SK-MEL-5 (cell line): ENCODE data around the gene TOP2A. TPM values are rescaled to one million over a fixed set of nuclear protein-coding genes. Genes with fewer than 3 reads are reported as not detected.

Source experiments
- DNase-seq: peaks from one replicate; pipeline ENCODE4 v3.0.0-alpha.2; 2016; ENCODE audit warnings: low read depth, low spot score
- in situ Hi-C: cut with HindIII; loops from 2 replicates; pipeline ENCODE4 v1.10.0; 2016; ENCODE audit warnings: low sequenced_read_pairs, high pct_unique_total_duplicates, low pct_unique_long_range_greater_than_20kb
- total RNA-seq: library from RNA; depleted of rRNA; stranded (reverse); fragments of >200 nt; shearing (Covaris generic); gene quantifications from 2 replicates; pipeline ENCODE4 v1.2.3, GENCODE V29; 2014

TOP2A gene
- total RNA-seq, 1 experiment from 2014 or later = 114 TPM

DNA sequence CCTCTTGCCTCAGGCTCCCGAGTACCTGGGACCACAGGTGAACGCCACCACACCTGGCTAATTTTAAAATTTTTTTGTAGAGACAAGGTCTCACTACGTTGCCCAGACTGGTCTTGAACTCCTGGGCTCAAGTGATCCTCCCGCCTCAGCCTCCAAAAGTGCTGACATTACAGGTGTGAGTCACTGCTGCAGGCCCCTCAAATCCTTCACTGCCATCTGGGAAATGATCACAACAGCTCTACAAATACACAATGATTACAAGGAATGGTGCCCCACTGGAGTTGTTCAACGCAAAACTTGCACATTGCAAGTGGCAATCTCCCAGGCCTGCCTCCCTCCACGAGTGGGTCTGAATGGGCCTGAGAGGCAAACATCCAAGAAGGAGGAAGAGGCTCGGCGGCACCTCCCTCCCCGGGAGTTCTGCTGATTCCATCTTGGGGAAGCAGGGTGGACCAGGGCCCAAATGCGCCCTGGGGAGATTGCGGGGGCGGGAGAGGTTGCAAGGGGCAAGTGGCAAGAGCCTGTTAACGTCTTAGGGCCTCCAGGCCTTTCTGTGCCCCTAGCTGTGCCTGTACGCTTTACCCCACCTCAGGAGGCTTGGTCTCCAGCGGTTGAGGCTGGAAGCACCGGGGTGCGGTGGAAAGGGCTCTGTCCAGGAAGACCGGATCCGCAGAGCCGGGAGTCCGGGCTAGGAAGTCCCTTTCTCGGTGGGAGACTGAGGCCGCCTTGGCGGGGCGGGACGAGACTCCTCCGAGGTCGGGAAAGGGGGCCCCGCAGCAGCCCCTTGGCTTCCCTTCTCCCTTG, 24.9 kb upstream of the TOP2A start:
- in situ Hi-C loops = no loop called here
- DNase-seq = no peak

DNA sequence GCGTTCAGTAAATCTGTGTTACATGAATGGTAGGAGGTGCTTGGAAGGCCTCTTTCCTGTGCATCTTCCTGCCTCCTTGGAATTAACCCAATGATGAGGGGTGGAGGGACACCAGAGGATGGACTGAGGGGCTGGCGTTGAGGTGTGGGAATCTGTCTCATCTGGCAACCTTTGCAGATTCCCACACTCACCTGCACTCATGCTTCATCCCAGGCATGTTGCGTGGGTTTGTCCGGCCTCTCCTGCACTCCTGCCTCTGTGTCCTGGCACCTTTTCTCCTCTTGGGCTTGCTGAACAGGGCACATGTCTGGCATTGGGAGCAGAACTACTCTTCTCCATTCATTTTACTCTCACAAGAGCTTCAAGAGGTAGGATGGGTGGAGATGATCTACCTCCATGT, 22.5 kb upstream of the TOP2A start:
- no peak for DNase-seq
- in situ Hi-C loops = no loop called here

DNA sequence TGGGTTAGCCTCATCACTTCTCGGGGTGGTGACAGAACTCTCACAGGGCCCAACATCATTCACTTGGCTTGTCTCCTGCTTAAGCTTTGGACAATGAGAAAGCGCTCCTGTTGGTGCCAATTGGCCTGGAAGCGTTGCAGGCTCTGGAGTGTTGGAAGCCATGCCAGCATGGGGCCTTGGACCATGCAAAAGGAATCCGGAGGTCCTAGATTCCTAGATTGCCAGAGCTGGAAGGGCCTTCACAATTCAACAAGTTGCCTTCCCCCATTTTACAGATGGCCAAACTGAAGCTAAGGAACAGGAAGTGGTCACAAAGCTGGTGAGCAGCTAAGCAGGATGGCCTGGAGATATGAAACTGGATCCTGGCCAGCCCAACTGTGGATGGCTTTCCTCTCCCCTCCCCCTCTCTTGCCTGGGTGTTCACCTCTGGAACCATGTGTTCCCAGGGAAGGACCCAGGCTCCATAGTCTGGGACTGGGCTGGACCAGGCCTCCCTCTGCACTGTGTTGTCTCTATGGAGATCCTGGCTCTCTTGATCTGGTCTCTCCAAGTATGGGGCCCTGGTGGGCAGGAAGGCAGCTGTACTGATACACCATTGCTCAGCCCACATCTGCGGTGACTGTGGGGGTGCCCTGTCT, 19.5 kb upstream of the TOP2A start:
- in situ Hi-C loops = no loop called here
- peak; percentile 19 for DNase-seq

DNA sequence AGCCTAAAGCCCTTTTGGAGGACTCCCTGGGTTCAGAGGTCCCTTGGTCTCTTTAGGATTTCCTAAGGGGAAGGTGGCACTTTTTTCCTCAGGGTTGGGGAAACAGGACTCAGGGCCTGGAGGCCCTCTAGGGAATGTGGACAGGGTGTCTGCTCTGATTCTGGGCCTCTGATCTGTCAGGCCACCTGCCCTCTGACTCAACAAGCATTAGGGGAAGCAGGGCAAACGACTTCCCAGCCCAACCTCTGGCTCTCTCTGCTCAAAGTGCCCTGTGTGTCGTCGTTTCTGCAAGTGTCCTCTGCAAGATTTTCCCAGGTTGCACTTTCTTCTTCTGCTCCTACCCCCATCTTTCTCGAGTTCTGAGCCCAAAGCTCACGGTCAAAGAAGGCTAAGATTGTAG, 18.9 kb upstream of the TOP2A start:
- in situ Hi-C loops = no loop called here

DNA sequence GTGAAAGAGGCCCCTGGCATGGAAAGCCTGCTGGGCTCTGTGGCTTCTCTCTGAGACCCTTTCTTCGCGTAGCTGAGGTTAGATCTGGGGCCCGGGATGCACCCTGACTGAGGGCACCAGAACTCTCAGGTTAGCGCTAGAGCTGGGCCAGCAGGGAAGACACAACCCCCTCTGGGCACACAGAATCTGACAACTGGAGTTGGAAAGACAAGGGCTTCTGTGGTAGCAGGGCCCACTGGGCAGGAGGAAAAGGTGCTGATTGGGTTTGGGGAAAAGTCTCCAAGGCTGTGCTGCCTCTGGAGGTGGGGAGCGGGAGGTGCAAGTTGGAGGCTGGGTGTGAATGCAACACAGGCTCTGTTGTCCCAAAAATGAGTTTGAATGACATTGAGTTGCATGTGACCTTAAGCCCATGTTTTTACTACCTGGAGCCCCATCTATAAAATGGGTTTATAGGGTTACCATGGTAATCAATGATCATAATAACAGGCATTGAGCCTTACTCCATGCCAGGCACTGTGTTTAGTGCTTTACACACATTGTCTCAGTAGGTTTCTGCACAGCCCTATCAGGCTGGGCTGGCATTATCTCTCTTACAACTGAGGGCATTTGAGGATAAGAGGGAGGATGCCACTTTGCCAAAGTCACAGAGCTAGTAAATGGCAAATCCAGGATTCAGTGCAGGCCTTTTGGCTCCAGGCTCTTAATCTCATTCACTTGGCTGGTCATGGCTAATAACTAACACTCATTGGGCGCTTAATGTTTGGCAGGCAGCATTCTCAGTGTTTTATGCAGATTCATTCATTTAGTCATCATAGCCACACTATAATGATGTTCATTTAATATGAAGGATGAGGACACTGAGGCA, 16.1 kb upstream of the TOP2A start:
- DNase-seq = peak; percentile 76

More for the DNA sequence above, 18.9 kb upstream of the TOP2A start:
- no peak for DNase-seq

DNA sequence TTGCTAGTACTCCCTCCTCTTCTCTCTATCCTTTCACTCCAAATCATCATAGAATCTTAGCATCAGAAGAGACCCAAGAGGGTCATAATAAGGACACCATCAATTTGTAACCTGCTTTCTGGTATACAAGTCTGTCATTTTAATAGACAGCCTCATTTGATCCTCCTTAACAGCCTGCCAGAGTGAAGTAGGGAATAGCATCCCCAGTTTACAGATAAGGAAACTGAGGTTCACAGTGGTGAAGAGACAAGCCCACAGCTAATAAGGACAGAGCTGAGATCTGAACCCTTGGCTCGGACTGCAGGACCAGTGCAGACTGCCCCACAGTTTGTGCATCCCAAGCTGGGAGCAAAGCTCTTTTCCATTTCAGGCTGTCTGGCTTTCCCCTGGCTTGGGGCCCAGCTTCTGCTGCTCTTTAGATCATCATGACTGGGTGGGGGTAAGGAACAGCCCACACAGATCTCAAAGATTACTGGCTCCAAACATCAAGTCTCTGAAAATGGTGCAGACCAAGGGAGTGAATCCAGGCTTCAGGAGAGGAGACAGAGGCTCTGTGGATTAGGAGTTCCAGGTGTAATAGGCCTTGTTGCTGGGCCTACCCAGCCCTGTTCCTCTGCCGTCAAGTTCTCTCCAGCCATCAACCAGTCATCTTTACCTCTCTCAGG, 15.3 kb upstream of the TOP2A start:
- in situ Hi-C loops = no loop called here
- no peak for DNase-seq

More for the DNA sequence above, 16.1 kb upstream of the TOP2A start:
- in situ Hi-C loops = no loop called here

DNA sequence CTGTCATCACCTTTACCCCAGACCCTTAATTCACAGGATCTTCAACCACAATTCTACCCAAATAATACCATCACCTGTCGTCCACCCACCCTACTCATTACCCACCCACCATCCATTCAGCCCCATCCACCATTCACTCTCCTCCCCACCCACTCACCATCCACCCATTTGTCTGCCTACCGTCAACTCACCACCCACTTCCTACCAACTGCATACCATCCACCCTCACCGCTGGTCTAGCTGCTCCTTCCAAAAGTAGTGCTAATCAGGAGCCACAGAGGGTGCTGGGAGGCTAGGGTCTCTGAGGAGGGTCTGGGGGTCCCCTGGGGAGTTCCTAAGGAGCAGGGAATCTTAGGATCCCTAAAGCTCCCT, 13.5 kb upstream of the TOP2A start:
- in situ Hi-C loops = no loop called here
- no peak for DNase-seq

DNA sequence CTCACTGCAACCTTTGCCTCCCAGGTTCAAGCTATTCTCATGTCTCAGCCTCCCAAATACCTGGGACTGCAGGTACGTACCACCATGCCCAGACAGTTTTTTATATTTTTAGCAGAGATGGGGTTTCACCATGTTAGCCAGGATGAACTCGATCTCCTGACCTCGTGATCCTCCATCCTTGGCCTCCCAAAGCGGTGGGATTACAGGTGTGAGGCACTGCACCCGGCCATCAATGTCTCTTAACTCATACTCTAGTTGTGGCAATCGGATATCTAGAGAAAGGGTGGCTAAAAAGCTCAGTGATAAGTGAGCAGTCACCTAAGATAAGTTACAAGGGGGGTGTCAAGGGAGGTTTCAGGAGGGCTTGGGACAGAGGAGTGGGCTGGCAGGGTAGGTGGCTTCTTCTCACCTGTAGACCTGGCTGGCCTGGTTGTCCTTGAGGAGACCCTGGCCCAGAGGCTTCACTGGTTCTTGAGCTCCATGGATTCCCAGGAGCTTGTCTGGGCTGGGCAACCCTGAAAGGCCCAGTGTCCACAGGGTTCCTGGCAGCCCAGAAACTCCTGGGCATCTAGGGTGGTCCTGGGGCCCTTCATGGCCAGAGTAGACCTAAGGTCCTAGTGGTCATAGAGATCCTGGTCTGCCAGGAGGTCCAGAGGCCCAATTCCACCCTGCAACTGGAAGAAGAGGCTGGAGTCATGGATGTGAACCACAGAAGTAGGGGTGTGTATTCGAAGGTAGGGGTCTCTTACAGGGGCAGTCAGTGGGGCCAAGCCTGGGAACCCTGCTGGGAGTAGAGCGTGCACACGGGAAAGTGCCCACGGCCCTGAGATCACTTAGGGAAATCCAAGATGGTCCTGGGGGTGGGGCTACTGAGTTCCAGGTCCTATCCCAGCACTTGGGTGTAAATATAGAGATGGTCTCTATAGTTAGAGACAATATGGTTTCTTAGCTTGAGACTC, 12.9 kb upstream of the TOP2A start:
- DNase-seq = no peak
- in situ Hi-C loops = no loop called here

DNA sequence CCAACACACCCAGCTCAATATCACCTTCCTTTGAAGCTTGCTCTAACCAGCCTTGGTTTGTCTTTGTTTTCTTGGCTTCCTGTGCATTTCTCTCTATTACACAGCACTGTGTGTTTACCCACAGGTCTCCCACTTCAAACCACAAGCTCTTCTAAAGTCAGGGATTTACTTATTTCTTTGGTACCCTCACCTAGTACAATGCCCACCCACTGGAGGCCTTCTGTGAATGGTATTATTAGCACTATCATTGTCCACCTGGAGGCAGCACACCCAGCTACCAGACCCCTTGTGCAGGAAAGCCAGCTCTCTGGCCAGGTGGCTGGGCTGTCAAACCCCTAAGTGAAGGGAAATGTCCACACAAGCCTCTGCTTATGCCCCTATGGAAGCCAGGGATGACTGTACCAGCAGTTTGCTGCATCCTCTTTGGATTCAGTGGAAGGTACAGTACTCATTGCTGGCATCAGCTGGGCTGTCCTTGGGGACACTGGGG, 9.4 kb upstream of the TOP2A start:
- no peak for DNase-seq
- in situ Hi-C loops = no loop called here

DNA sequence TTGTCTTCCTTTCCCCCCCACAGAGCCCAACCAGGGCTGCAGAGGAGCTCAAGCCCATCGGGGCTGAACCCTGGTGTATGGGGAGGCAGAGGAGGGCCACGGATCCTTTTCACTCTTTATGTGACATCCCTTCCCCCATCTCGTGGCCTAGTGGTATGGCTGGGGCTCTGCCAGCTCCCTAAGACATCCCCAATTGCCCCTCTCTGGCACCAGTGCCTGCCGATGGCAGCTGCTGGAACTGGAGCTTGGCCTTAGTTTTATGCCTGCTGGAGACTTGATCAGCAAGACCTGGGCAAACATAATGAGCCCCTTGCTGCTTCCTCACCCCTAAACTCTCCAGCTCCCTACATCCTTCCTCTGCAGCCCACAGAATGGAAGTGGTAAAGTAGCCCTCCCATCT, 8.0 kb upstream of the TOP2A start:
- DNase-seq = no peak
- in situ Hi-C loops = no loop called here

DNA sequence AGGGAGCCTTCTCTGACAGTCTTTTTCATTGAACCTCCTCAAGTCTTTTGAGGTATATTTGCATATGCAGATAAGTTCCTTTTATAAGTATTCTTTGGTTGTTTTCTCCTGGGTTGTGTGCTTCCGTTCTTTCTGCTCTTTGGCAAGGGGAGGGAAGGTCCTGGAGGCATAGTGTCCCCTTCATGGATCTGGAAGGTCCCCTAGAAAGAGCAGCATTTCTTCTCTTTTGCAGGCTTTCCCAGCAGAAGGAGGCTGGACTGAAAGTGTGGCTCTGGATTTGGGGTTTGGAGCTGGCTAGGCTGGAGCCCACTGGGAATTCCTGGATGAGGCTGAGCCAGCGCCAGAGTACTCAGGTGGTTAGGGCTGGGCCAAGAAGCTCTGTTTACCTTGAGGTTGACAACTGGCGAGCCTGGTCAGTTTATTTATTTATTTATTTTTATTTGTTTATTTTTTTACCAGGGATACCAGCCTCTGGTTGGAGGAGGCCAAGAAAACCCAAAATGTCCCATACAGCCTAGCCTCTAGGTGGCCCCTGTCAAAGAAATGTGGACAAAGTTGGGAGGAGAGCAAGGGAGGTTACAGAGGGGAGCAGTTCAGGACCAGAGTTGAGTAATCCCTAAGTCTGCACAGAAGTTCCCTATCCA, 5.4 kb upstream of the TOP2A start:
- peak; percentile 51 for DNase-seq
- in situ Hi-C loops = loop anchor here (25.0 kb wide), 1 partner anchor 361 kb away; the partner anchor contains the start of genes MED24 and THRA

DNA sequence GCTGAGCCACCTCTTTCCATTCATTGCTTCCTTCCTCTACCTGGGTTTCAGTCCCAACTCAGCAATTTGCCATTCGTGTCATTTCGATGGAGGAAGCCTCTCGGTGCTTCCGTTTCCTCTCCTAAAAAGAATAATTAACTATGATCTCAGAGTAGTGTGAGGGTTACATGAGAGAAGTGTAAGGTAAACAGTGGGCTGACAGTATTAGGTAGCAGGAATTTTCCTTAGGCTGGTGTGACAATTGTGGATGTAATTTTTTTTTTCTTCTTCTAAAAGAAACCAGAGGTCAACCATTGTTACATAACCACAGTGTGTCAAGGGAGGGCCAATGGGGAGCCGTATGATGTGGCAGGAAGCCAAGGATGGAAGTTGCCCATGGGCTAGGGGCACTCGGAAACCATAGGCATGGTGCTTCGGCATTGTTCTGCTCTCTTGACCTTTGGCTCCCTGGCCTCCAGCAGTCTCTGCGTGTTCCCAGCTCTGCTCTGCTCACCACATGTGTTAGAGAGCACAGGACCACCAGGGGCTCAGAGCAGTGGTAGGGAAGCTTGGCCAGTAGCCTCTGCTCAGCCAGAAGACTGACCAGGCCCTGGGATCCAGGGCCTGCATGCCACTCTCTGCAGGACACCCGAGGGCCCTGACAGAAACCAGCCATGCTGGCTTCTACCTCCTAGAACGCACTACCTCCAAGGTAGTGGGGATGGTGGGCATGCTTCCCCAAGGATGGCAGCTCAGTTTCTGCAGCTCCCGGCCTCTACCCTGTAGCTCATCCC, 2.0 kb upstream of the TOP2A start:
- DNase-seq = no peak
- in situ Hi-C loops = loop anchor here (25.0 kb wide), 1 partner anchor 357 kb away; the partner anchor contains the start of genes MED24 and THRA

DNA sequence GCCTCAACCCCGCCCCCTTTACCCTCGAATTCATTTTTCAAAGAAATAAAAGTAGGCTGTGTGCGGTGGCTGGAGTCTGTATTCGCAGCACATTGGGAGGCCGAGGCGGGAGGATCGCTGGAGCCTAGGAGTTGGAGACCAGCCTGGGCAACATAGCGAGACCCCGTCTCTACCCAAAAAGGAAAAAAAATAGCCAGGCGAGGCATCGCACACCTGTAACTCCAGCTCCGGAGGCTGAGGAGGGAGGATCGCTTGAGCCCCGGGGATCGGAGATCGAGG, 671 bp upstream of the TOP2A start:
- in situ Hi-C loops = loop anchor here (25.0 kb wide), 1 partner anchor 356 kb away; the partner anchor contains the start of genes MED24 and THRA
- DNase-seq = no peak

DNA sequence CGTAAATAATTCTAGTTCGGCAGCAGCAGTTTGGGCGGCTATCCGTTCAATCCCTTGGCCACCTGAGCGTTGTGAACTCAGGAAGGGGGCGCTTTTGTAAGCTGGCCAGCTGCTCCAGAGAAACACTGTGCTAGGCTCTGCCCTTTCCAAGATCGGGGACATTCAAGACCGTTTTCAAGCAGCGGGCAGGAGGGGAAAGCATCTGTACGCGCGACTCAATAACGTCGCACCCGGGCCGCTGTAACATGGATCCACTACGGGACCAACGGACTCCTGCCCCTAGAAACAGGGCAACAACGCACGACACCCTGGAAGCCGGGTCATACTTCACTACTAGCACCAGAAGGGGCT, 463 bp downstream of the TOP2A start:
- in situ Hi-C loops = loop anchor here (25.0 kb wide), 1 partner anchor 355 kb away; the partner anchor contains the start of genes MED24 and THRA
- DNase-seq = peak; percentile 28

DNA sequence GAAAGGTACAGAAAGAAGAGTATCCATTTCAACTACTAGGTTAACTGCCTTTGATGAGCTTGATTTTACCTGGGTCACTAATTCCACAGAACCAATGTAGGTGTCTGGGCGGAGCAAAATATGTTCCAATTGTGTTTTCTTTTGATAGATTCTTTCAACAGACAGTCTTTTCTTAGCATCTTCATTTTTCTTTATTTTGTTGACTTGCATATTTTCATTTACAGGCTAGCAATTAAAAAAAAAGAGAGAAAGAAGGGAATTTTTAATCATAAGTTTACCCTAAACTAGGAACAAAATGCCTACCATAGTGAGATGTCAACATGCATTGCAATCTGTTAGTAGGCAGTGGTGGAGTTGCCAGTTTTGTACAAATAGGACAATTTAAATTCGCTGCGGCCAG, 1.0 kb downstream of the TOP2A start:
- in situ Hi-C loops = loop anchor here (25.0 kb wide), 1 partner anchor 354 kb away; the partner anchor contains the start of genes MED24 and THRA
- no peak for DNase-seq
